CD4-positive, CD25-positive, alpha-beta regulatory T cell (primary cell): ENCODE data around the gene ARSD. TPM values are rescaled to one million over a fixed set of nuclear protein-coding genes. Genes with fewer than 3 reads are reported as not detected.

Source experiments
- ATAC-seq, 2 donors: fragments of 150-1000 bp; cut with Tn5 transposase; one replicate each; pipeline ENCODE4 v1.10.0; 2021; ENCODE audit warnings: low read depth in 2 of 2, moderate number of reproducible peaks in 2 of 2, moderate library complexity in 1 of 2
- DNase-seq, 3 donors: peaks; one replicate each; pipeline versions ENCODE4 v3.0.0 to v3.0.0-alpha.2; 2012 to 2022; ENCODE audit warnings: mixed read lengths in 1 of 3
- H3K27ac ChIP-seq: one replicate; pipeline ENCODE4 v1.7.0; 2013; ENCODE audit warnings: mild to moderate bottlenecking, low read length; ENCODE audit not compliant: insufficient read depth, poor library complexity, severe bottlenecking
- H3K27me3 ChIP-seq: one replicate; pipeline ENCODE4 v1.7.0; 2013; ENCODE audit warnings: low read length; ENCODE audit not compliant: control insufficient read depth, insufficient read depth
- H3K36me3 ChIP-seq: one replicate; pipeline ENCODE4 v1.7.0; 2013; ENCODE audit warnings: mild to moderate bottlenecking, low read length, moderate library complexity; ENCODE audit not compliant: control insufficient read depth, insufficient read depth
- H3K4me1 ChIP-seq: 2 replicates; pipeline ENCODE4 v1.7.0; 2013; ENCODE audit warnings: mild to moderate bottlenecking, low read length; ENCODE audit not compliant: insufficient read depth, control insufficient read depth, poor library complexity, severe bottlenecking
- H3K4me3 ChIP-seq: one replicate; pipeline ENCODE4 v1.7.0; 2013; ENCODE audit warnings: low read depth, mild to moderate bottlenecking, low read length, moderate library complexity
- H3K9me3 ChIP-seq, 2 experiments: 1 replicate in 1 of 2; 2 replicates in 1 of 2; pipeline ENCODE4 v1.7.0; 2013; ENCODE audit warnings: low read length in 2 of 2, mild to moderate bottlenecking in 1 of 2, moderate library complexity in 1 of 2; ENCODE audit not compliant: control insufficient read depth in 2 of 2
- H3K27ac Mint-ChIP-seq, 3 donors: one replicate each; pipeline ENCODE4 v1.8.0; 2020 to 2022; ENCODE audit warnings: mild to moderate bottlenecking in 3 of 3, mixed read lengths in 3 of 3, moderate library complexity in 2 of 3
- H3K27me3 Mint-ChIP-seq: one replicate; pipeline ENCODE4 v1.8.0; 2022; ENCODE audit warnings: mild to moderate bottlenecking, mixed read lengths
- H3K36me3 Mint-ChIP-seq: one replicate; pipeline ENCODE4 v1.8.0; 2020; ENCODE audit warnings: mixed read lengths
- H3K4me1 Mint-ChIP-seq, 4 donors: one replicate each; pipeline ENCODE4 v1.8.0; 2020 to 2022; ENCODE audit warnings: mixed read lengths in 4 of 4, mild to moderate bottlenecking in 1 of 4
- H3K4me3 Mint-ChIP-seq, 4 donors: one replicate each; pipeline ENCODE4 v1.8.0; 2020 to 2022; ENCODE audit warnings: mild to moderate bottlenecking in 4 of 4, mixed read lengths in 4 of 4, moderate library complexity in 3 of 4
- H3K9me3 Mint-ChIP-seq, 7 donors: one replicate each; pipeline ENCODE4 v1.8.0; 2020 to 2022; ENCODE audit warnings: mixed read lengths in 7 of 7, mild to moderate bottlenecking in 3 of 7, moderate library complexity in 2 of 7
- polyA plus RNA-seq, 4 donors: library from polyadenylated mRNA; unstranded; fragments of 300-500 nt; fragmentation: Illumina TruSeq; gene quantifications; one replicate each; pipeline ENCODE4 v1.2.3, GENCODE V29; 2021
- total RNA-seq: library from RNA; stranded (reverse); gene quantifications from one replicate; pipeline ENCODE4 v1.2.3, GENCODE V29; 2022

ARSD gene
- total and polyA plus RNA-seq, 5 donors from 2014 or later: 0.67 to 1.8 (median 1.5) TPM

DNA sequence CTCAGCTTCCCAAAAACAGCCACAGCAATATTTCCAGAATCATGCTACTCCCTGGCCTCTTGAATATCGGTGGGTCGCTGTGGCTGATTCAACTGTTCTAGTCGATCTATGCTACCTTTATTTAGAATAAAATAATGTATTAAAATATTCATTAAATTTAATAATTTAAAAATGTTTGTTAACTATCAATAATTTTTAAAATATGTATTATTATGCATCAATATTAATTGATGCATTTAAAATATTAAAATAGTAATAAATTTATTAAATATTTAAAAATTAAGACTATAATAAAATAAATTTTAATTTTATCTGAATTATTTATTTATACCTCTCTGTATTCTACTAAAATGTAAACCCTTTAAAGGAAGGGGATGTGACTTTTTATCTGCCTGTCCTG lies 19.0 kb downstream of the ARSD start:
- Histone ChIP-seq H3K27ac (no peak overlapping the region), H3K9me3 (no peaks in the 10 kb centered on the region), H3K27me3 (no peaks in the 10 kb centered on the region), H3K36me3 (no peaks in the 10 kb centered on the region), H3K4me1 (no peaks in the 10 kb centered on the region), H3K4me3 (no peak overlapping the region)
- no peak for DNase-seq
- no peak overlapping the region for H3K27ac Mint-ChIP-seq
- no peaks in the 10 kb centered on the region for H3K4me1 Mint-ChIP-seq
- H3K4me3 Mint-ChIP-seq: no peak overlapping the region
- no peaks in the 10 kb centered on the region for H3K27me3 Mint-ChIP-seq
- no peak for ATAC-seq
- H3K9me3 Mint-ChIP-seq: peaks cover 0 to 7% (median 2%) of the 10 kb centered on the region in 7 donors
- H3K36me3 Mint-ChIP-seq: no peaks in the 10 kb centered on the region

DNA sequence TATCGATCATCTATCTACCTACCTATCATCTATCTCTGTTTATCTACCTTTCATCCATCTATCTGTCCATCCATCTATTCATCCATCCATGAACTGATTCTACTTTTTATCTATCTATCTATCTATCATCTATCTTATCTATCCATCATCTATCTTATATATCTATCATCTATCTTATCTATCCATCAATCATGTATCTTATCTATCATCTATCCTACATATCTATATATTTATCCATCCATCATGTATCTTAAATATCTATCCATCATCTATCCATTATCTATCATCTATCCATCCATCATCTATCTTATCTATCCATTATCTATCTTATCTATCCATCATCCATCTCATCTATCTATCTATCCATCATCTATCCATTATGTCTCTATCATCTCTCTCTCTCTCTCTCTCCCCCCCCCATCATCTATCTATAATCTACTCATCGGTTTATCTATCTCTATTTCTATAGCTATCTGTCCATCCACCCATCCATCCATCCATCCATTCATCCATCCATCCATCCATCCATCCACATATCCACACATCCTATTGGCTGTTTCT lies 20.9 kb downstream of the ARSD start:
- DNase-seq: no peak
- H3K27ac Mint-ChIP-seq: no peak overlapping the region
- H3K4me3 Mint-ChIP-seq: no peak overlapping the region
- no peaks in the 10 kb centered on the region for H3K36me3 Mint-ChIP-seq
- H3K9me3 ChIP-seq: peaks cover 2% of the 10 kb centered on the region in 2 experiments
- no peaks in the 10 kb centered on the region for H3K4me1 Mint-ChIP-seq
- peaks cover 0 to 17% (median 5%) of the 10 kb centered on the region in 7 donors for H3K9me3 Mint-ChIP-seq
- H3K27me3 ChIP-seq: no peaks in the 10 kb centered on the region
- no peak for ATAC-seq
- no peak overlapping the region for H3K27ac ChIP-seq
- H3K27me3 Mint-ChIP-seq: no peaks in the 10 kb centered on the region
- no peaks in the 10 kb centered on the region for H3K36me3 ChIP-seq
- H3K4me1 ChIP-seq: no peaks in the 10 kb centered on the region
- no peak overlapping the region for H3K4me3 ChIP-seq

DNA sequence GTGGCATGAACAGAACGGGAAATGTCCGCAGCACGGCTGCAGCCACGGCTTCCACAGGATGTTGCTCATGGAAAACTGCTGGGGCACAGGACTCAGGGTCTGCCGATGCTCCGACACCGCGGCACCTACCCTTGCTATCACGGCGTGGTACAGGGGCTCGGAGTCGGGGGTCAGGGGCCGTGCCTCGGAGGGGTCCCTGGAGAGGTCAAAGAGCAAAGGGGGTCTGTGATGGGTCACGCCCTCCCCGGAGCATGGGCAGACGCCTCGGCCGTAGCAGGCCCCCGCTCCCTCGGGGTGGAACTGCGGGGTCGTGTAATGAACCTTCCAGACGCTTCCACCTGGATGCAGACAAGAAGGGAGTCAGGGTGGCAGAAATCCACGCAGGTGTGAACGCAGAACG lies 21.8 kb downstream of the ARSD start:
- Histone ChIP-seq H3K4me1 (no peaks in the 10 kb centered on the region), H3K36me3 (no peaks in the 10 kb centered on the region), H3K27me3 (no peaks in the 10 kb centered on the region), H3K4me3 (no peak overlapping the region), H3K9me3 (peaks cover 2 to 6% of the 10 kb centered on the region in 2 experiments), H3K27ac (no peak overlapping the region)
- H3K4me1 Mint-ChIP-seq: no peaks in the 10 kb centered on the region
- ATAC-seq (no peak), DNase-seq (no peak)
- H3K36me3 Mint-ChIP-seq: no peaks in the 10 kb centered on the region
- H3K27me3 Mint-ChIP-seq: peaks cover 5% of the 10 kb centered on the region
- H3K9me3 Mint-ChIP-seq: peaks cover 0 to 22% (median 5%) of the 10 kb centered on the region in 7 donors
- no peak overlapping the region for H3K4me3 Mint-ChIP-seq
- H3K27ac Mint-ChIP-seq: no peak overlapping the region

DNA sequence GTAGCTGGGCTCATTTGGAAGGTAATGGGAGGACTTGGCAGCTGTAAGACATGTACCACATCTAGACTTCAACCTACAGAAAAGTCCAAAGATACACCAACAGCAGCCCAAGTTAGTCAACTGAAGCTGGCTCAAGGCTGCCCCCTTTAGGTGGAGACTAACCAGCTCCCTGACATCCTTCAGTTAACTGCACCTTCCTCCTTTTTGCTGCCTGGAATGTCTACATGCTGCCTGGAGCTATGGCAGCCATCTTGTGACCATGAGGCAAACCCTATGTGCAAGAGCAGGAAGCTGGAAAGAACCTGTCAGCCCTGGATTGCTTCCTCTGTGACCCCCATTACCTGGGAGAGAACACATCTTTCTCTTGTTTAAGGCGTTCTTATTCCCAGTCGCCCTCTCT lies 25.8 kb downstream of the ARSD start:
- Histone ChIP-seq H3K27me3 (no peaks in the 10 kb centered on the region), H3K36me3 (no peaks in the 10 kb centered on the region), H3K4me1 (no peaks in the 10 kb centered on the region), H3K27ac (no peak overlapping the region), H3K9me3 (peaks cover 2 to 6% of the 10 kb centered on the region in 2 experiments), H3K4me3 (no peak overlapping the region)
- H3K27me3 Mint-ChIP-seq: peaks cover 5% of the 10 kb centered on the region
- H3K4me1 Mint-ChIP-seq: peaks cover 0 to 3% (median 0%) of the 10 kb centered on the region in 4 donors
- ATAC-seq (no peak), DNase-seq (no peak)
- peaks cover 0 to 20% (median 5%) of the 10 kb centered on the region in 7 donors for H3K9me3 Mint-ChIP-seq
- no peak overlapping the region for H3K4me3 Mint-ChIP-seq
- H3K27ac Mint-ChIP-seq: no peak overlapping the region
- no peaks in the 10 kb centered on the region for H3K36me3 Mint-ChIP-seq

DNA sequence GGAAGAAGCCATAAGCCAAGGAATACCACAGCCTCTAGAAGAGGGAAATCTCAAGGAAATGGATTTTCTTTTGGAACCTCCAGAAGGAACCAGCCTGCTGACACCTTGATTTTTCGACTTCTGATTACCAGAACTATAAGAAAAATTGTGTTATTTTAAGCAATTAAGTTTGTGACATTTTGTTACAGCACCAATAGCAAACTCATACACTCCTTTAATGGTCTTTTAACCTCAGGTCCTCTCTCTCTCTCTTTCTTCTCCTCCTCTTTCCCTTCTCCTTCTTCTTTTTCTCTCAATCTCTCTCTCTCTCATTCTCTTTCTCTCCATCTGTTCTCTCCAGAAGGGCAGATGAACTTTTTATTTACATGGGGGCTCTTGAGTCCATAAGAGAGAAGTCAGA lies 26.3 kb downstream of the ARSD start:
- Histone ChIP-seq H3K27me3 (no peaks in the 10 kb centered on the region), H3K36me3 (no peaks in the 10 kb centered on the region), H3K4me3 (no peak overlapping the region), H3K9me3 (peaks cover 2 to 6% of the 10 kb centered on the region in 2 experiments), H3K4me1 (no peaks in the 10 kb centered on the region), H3K27ac (no peak overlapping the region)
- Mint-ChIP-seq H3K4me3 (no peak overlapping the region), H3K4me1 (peaks cover 0 to 6% (median 0%) of the 10 kb centered on the region in 4 donors), H3K36me3 (no peaks in the 10 kb centered on the region), H3K27ac (no peak overlapping the region), H3K27me3 (peaks cover 5% of the 10 kb centered on the region), H3K9me3 (peaks cover 0 to 20% (median 3%) of the 10 kb centered on the region in 7 donors)
- ATAC-seq (no peak), DNase-seq (no peak)

DNA sequence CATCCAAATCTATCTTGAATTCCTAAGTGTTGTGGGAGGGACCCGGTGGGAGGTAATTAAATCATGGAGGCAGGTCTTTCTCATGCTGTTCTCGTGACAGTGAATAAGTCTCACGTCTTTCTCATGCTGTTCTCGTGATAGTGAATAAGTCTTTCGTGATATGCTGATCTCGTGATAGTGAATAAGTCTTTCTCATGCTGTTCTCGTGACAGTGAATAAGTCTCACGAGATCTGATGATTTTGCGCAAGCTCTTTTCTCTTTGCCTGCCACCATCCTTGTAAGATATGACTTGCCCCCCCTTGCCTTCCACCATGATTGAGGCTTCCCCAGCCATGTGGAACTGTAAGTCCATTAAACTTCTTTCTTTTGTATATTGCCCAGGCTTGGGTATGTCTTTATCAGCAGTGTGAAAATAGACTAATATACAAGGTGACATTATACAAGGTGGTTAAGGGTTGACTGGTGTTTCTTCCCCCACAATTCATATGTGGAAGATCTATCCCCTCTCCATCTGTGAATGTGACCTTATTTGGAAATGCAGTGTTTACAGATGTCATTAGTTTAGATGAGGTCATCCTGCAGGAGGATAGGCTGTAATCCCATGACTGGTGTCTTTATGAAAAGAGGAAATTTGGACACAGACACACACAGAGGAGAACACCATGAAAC lies 27.6 kb downstream of the ARSD start:
- Mint-ChIP-seq H3K27me3 (peaks cover 5% of the 10 kb centered on the region), H3K27ac (no peak overlapping the region), H3K9me3 (peaks cover 0 to 20% (median 3%) of the 10 kb centered on the region in 7 donors), H3K36me3 (no peaks in the 10 kb centered on the region), H3K4me3 (no peak overlapping the region), H3K4me1 (peaks cover 0 to 6% (median 0%) of the 10 kb centered on the region in 4 donors)
- Histone ChIP-seq H3K36me3 (no peaks in the 10 kb centered on the region), H3K9me3 (peaks cover 2 to 6% of the 10 kb centered on the region in 2 experiments), H3K4me3 (no peak overlapping the region), H3K27ac (no peak overlapping the region), H3K27me3 (no peaks in the 10 kb centered on the region), H3K4me1 (no peaks in the 10 kb centered on the region)
- DNase-seq (no peak), ATAC-seq (no peak)

DNA sequence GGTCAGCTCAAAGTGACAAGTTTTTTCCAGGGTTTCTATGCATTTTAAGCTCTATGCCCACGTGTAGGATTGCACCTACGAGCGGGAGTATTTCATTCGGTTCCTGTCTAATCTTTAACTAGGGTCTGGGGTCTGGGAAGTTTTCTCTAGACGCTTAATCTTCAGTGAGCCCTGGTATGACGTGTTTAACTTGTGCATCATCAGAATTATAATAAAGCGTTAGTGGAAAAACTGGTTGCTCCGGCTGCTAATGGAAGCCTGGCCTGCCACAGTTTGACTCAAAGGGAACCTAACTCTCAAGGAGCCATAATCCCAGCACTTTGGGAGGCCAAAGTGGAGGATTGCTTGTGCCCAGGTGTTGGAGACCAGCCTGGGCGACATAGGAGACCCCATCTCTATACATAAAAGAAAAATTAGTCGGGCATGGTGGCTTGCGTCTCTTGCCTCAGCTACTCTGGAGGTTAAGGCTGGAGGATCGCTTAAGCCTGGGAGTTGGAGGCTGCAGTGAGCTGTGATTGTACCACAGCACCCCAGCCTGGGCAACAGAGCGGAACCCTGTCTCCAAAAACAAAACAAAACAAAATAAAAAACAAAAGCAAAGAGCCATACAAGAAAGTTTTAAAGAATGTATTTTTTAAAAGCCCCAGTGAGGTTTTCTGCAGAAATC lies 30.2 kb downstream of the ARSD start:
- H3K4me3 ChIP-seq: no peak overlapping the region
- no peaks in the 10 kb centered on the region for H3K36me3 Mint-ChIP-seq
- peaks cover 0 to 6% (median 0%) of the 10 kb centered on the region in 4 donors for H3K4me1 Mint-ChIP-seq
- no peaks in the 10 kb centered on the region for H3K4me1 ChIP-seq
- peaks cover 5% of the 10 kb centered on the region for H3K27me3 Mint-ChIP-seq
- no peaks in the 10 kb centered on the region for H3K27me3 ChIP-seq
- no peaks in the 10 kb centered on the region for H3K36me3 ChIP-seq
- ATAC-seq: no peak
- H3K9me3 Mint-ChIP-seq: peaks cover 0 to 10% (median 0%) of the 10 kb centered on the region in 7 donors
- H3K27ac Mint-ChIP-seq: no peak overlapping the region
- no peak for DNase-seq
- H3K27ac ChIP-seq: no peak overlapping the region
- H3K4me3 Mint-ChIP-seq: peak overlapping the region in 1 of 4 donors; percentile 32
- H3K9me3 ChIP-seq: peaks cover 0 to 6% of the 10 kb centered on the region in 2 experiments
